ENCODE results near the gene CORO1C. TPM values are rescaled to one million over a fixed set of nuclear protein-coding genes. Genes with fewer than 3 reads are reported as not detected.

Gene CORO1C
- polyA plus RNA-seq, 2 of the 4 experiments (the other 2 are of a cell fraction) = 166 to 245 TPM

- POLR2A ChIA-PET = interaction anchor here (1.3 to 1.7 kb wide), 2 partner anchors 56 to 57 kb away, joined by 3 to 11 read pairs; partner anchors contain the start of genes ISCU and SART3
- TF ChIP-seq RAD21 (conservative IDR thresholded peaks at IDR 0.05 in 1 of 2, IDR thresholded peaks at IDR 0.05 in 1 of 2) = peak; percentile 96 to 98
- TF ChIP-seq FOSL2 (IDR thresholded peaks at IDR 0.05) = no peak
- no peak for TF ChIP-seq FOSL2 (CRISPR knock-in tag; IDR thresholded peaks at IDR 0.05)
- TF ChIP-seq, protein P1, sequence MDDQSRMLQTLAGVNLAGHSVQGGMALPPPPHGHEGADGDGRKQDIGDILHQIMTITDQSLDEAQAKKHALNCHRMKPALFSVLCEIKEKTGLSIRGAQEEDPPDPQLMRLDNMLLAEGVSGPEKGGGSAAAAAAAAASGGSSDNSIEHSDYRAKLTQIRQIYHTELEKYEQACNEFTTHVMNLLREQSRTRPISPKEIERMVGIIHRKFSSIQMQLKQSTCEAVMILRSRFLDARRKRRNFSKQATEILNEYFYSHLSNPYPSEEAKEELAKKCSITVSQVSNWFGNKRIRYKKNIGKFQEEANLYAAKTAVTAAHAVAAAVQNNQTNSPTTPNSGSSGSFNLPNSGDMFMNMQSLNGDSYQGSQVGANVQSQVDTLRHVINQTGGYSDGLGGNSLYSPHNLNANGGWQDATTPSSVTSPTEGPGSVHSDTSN (IDR thresholded peaks at IDR 0.05) = no peak
- TF ChIP-seq CBX8 (IDR thresholded peaks at IDR 0.05) = no peak
- TF ChIP-seq NR3C1 (IDR thresholded peaks at IDR 0.05) = no peak
- TF ChIP-seq RCOR1 (IDR thresholded peaks at IDR 0.05; ENCODE audit: low read depth, low read length) = no peak
- peak; percentile 96 for TF ChIP-seq SMC3 (IDR thresholded peaks at IDR 0.05)
- no peak for TF ChIP-seq EHMT2 (IDR thresholded peaks at IDR 0.05; ENCODE audit: low read depth)
- TF ChIP-seq CTCF (IDR thresholded peaks at IDR 0.05) = peak; percentile 96
- no peak for TF ChIP-seq PHF8 (IDR thresholded peaks at IDR 0.05; ENCODE audit: borderline replicate concordance, low read depth)
- H3K4me1 ChIP-seq = peaks cover 7% of the 10 kb centered on the region
- DNase-seq (ENCODE audit: low read depth in 1 of 2, low spot score in 1 of 2) (peak; percentile 86 to 90), FAIRE-seq (no peak), ATAC-seq (peak; percentile 81 to 94)
- no peaks in the 10 kb centered on the region for H3K9me3 ChIP-seq
- peak overlapping the region in 1 of 2 experiments; percentile 17; a peak in 2 of 6 replicates for H3K27ac ChIP-seq
- CTCF ChIA-PET = interaction anchor here (0.5 to 20.7 kb wide), 51 partner anchors 16 to 775 kb away, joined by 3 to 533 read pairs (median 4); partner anchors contain the start of genes ACACB, FICD, ISCU and SART3
- H3K4me3 ChIP-seq = no peak overlapping the region
- WGBS (ENCODE audit: missing lambda C conversion rate) = 6% methylated on average over 16 of the region's 16 CpGs
- no peak overlapping the region for H3K4me2 ChIP-seq
Observed at GRCh38 chr12:108618079-108618952, 113.0 kb downstream of the CORO1C start.

DNA sequence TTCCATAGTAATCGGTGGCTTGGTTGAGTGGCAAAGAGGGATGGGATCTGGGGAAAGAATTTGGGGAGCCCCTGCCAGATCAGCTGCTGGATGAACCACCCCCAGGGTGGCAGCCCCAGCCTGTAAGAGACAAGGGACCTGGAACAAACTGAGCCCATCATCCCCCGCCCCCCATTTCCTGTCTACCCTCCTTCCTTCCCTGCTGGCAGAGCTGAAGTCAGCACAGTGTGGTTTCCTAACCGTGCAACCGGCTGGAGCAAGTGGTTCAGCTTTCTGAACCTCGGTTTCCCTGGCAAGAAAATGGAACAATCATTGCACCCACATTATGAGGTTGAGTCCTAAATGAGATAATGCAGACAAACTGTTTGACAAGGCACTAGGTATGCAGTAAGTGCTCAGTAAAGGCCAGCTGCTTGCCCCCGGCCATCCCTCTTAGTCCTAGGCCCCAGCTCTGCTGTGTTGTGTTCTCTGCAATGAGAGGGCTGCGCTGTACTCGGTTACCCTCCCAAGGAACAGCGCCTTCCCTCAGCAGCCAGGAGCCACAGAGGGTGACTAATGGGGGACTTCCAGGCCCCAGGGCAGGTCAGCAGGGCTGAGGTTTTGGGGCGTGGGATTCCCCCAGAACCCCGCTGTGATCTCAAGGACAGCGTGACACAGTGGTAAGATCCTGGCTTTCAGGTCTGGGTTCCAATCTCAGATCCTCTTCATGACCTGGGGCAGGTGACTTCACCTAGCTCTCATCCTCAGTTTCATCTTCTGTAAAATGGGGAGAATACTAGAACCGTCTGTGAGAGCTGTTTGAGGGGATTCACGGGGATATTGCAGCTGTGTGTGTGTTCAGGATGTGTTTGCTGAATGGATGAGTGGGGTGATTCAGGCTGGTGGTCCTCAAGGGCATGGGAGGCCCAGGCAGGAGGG lies 114.1 kb downstream of the CORO1C start:
- no peak for FAIRE-seq
- no peak overlapping the region for H3K4me3 ChIP-seq
- H3K27ac ChIP-seq = peak overlapping the region in 1 of 2 experiments; percentile 13; a peak in 1 of 6 replicates
- ATAC-seq = peak in 1 of 2 experiments; percentile 8; a peak in 2 of 6 replicates
- no peaks in the 10 kb centered on the region for H3K9me3 ChIP-seq
- DNase-seq (ENCODE audit: low read depth in 1 of 2, low spot score in 1 of 2) = peak in 1 of 2 experiments; percentile 48
- 43% methylated on average over 13 of the region's 14 CpGs for WGBS (ENCODE audit: missing lambda C conversion rate)
- no peak for TF ChIP-seq EHMT2 (IDR thresholded peaks at IDR 0.05; ENCODE audit: low read depth)
- 0 out of 2 replicates have a peak, but pooled peaks have one; percentile 37 for TF ChIP-seq HDAC2 (IDR thresholded peaks at IDR 0.05)
- no peak for TF ChIP-seq PHF8 (IDR thresholded peaks at IDR 0.05; ENCODE audit: borderline replicate concordance, low read depth)
- no peak for TF ChIP-seq CTCF (IDR thresholded peaks at IDR 0.05)
- CTCF ChIA-PET = interaction anchor here (0.5 to 20.7 kb wide), 45 partner anchors 16 to 776 kb away, joined by 3 to 533 read pairs (median 4); partner anchors contain the start of genes ACACB, FICD, ISCU and SART3
- POLR2A ChIA-PET = interaction anchor here (1.3 to 1.7 kb wide), 2 partner anchors 55 to 56 kb away, joined by 3 to 11 read pairs; partner anchors contain the start of genes ISCU and SART3
- H3K4me1 ChIP-seq = peaks cover 15% of the 10 kb centered on the region
- H3K4me2 ChIP-seq = no peak overlapping the region
